Measurements from ENCODE around the gene CAMTA1.

DNA sequence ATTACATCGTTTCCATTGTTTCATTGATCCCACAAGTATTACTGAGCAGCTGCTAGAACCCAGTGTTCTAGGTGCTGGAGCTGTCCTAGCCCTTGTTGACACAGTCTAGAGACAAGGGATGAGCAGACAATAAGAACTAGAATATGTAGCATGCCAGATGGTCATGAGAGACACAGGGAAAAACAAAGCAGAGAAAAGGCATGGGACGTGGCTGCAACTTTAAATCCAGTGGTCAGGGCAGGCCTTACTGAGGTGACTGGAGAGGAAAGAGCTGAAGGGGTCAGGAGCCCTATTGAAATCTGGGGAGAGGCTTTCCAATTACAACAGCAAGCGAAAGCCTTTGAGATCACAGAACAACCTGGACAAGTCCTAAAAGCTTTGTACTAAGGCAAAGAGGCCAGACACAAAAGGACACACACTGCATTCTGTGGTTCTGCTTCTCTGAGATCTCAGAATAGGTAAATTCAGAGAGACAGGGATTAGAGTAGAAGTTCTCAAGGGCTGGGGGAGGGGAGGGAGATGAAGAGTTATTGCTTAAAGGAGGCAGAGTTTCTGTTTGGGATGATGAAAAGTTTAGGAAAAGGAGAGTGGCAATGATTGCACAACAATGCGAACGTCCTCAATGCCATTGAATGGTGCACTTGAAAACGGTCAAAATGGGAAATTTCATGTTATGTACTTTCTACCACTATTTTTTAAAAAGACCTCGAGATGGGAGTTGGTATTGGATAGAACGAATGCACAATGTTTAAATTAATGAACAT is 518.5 kb downstream of the CAMTA1 start:
- TF ChIP-seq, protein P1, sequence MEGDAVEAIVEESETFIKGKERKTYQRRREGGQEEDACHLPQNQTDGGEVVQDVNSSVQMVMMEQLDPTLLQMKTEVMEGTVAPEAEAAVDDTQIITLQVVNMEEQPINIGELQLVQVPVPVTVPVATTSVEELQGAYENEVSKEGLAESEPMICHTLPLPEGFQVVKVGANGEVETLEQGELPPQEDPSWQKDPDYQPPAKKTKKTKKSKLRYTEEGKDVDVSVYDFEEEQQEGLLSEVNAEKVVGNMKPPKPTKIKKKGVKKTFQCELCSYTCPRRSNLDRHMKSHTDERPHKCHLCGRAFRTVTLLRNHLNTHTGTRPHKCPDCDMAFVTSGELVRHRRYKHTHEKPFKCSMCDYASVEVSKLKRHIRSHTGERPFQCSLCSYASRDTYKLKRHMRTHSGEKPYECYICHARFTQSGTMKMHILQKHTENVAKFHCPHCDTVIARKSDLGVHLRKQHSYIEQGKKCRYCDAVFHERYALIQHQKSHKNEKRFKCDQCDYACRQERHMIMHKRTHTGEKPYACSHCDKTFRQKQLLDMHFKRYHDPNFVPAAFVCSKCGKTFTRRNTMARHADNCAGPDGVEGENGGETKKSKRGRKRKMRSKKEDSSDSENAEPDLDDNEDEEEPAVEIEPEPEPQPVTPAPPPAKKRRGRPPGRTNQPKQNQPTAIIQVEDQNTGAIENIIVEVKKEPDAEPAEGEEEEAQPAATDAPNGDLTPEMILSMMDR (IDR thresholded peaks at IDR 0.05) = no peak
- TF ChIP-seq EZH2 (IDR thresholded peaks at IDR 0.05) = no peak
- no peak for TF ChIP-seq EZH2phosphoT487 (IDR thresholded peaks at IDR 0.05)

All from neural progenitor cell (in vitro differentiated cells).